Measurements from ENCODE around the gene DOCK3. TPM values are rescaled to one million over a fixed set of nuclear protein-coding genes. Genes with fewer than 3 reads are reported as not detected.
A peak's percentile ranks its signal among the peaks of the same experiment; 100 is the strongest.
"Not testable (repeated sequence)": the region's sequence is repeated elsewhere in the genome, so short reads cannot be mapped to it uniquely, and the experiment has no call there.

DOCK3 gene
- total RNA-seq, 6 donors from 2014 or later, result 0.15 to 3.1 (median 0.88) TPM

DNA sequence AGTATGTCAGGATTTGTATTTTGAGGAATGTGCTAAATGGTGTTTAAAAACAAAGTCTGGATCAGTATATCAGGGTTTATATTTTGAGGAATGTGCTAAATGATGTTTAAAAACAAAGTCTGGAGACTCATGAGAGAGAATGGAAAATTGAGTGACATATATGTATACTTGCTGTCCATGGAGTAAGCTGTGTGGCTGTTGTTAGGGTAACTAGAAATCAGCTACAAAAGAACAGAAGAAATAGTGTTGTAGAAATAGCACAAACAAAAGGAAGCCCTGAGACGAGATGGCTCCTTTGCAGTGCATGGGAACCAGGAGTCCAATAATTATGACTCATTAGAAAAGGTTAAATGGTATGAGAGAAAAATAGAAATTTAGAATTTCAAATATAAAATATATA, 427.7 kb downstream of the DOCK3 start:
- Histone ChIP-seq H3K27ac (no peak overlapping the region), H3K9me3 (no peaks in the 10 kb centered on the region), H3K36me3 (no peaks in the 10 kb centered on the region), H3K4me3 (no peak overlapping the region), H3K27me3 (no peaks in the 10 kb centered on the region), H3K4me1 (no peaks in the 10 kb centered on the region)
- TF ChIP-seq POLR2A (IDR thresholded peaks at IDR 0.05), result no peak
- TF ChIP-seq EP300 (IDR thresholded peaks at IDR 0.05), result no peak
- TF ChIP-seq POLR2AphosphoS5 (IDR thresholded peaks at IDR 0.05), result no peak
- TF ChIP-seq, protein P1, sequence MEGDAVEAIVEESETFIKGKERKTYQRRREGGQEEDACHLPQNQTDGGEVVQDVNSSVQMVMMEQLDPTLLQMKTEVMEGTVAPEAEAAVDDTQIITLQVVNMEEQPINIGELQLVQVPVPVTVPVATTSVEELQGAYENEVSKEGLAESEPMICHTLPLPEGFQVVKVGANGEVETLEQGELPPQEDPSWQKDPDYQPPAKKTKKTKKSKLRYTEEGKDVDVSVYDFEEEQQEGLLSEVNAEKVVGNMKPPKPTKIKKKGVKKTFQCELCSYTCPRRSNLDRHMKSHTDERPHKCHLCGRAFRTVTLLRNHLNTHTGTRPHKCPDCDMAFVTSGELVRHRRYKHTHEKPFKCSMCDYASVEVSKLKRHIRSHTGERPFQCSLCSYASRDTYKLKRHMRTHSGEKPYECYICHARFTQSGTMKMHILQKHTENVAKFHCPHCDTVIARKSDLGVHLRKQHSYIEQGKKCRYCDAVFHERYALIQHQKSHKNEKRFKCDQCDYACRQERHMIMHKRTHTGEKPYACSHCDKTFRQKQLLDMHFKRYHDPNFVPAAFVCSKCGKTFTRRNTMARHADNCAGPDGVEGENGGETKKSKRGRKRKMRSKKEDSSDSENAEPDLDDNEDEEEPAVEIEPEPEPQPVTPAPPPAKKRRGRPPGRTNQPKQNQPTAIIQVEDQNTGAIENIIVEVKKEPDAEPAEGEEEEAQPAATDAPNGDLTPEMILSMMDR (IDR thresholded peaks at IDR 0.05), result no peak
- DNase-seq (no peak), ATAC-seq (ENCODE audit: low FRiP score in 2 of 2) (no peak)
- WGBS, 2 donors, result 52 to 57% methylated on average over 1 of the region's 1 CpG

DNA sequence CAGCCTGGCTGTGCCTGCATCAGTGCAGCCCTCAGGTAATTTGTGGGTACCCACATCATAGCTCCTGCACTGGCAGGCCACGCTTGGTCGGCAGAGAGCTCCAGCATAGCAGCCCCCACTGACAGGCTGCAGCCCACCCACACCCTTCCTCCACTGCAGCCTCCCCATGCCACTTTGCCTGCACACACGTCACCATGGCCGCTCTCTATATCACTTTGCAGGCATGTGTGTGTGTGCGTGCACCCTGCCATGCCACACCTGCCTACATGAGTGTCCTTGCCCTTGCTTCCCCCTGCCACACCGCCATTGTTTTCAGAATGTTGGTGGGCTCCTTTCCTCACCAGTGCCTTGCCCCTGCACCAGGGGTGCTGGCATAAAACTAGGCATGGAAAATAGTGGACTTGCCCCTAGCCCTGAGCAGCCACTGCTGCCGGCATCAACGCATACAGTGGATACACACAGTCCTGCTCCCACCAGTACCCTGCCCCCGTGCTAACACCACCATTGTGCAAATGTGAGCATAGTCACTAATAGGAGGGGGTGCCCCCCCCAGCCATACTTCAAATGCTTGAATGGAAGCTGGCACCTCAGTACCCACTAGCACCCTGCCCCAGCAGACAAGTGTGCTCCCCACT, 431.6 kb downstream of the DOCK3 start:
- peak in 1 of 2 donors; percentile 20 for DNase-seq
- peaks cover 0 to 12% (median 4%) of the 10 kb centered on the region in 4 donors for H3K9me3 ChIP-seq
- no peak overlapping the region for H3K27ac ChIP-seq
- no peaks in the 10 kb centered on the region for H3K4me1 ChIP-seq
- 90 to 96% methylated on average over 8 of the region's 9 CpGs for WGBS, 2 donors
- H3K27me3 ChIP-seq, result no peaks in the 10 kb centered on the region
- no peak overlapping the region for H3K4me3 ChIP-seq
- peak in 1 of 2 donors; percentile 62 for ATAC-seq (ENCODE audit: low FRiP score in 2 of 2)
- TF ChIP-seq POLR2A (IDR thresholded peaks at IDR 0.05), result no peak
- no peak for TF ChIP-seq POLR2AphosphoS5 (IDR thresholded peaks at IDR 0.05)
- TF ChIP-seq EP300 (IDR thresholded peaks at IDR 0.05), result no peak
- TF ChIP-seq, protein P1 (IDR thresholded peaks at IDR 0.05), result no peak
- no peaks in the 10 kb centered on the region for H3K36me3 ChIP-seq

DNA sequence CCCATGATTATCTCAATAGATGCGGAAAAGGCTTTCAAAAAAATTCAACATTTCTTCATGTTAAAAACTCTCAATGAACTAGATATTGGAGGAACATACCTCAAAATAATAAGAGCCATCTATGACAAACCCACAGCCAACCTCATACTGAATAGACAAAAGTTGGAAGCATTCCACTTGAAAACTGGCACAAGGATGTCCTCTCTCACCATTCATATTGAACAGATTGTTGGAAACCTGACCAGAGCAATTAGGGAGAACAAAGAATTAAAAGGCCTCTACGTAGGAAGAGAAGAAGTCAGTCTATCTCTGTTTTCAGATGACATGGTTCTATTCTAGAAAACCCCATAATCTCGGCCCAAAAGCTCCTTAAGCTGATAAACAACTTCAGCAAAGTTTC, 435.9 kb downstream of the DOCK3 start:
- H3K9me3 ChIP-seq, result peaks cover 0 to 12% (median 4%) of the 10 kb centered on the region in 4 donors
- H3K4me1 ChIP-seq, result no peaks in the 10 kb centered on the region
- H3K36me3 ChIP-seq, result no peaks in the 10 kb centered on the region
- WGBS, 2 donors, result 84 to 85% methylated on average over 3 of the region's 3 CpGs
- H3K27me3 ChIP-seq, result no peaks in the 10 kb centered on the region
- H3K4me3 ChIP-seq, result no peak overlapping the region
- no peak overlapping the region for H3K27ac ChIP-seq
- DNase-seq (no peak), ATAC-seq (ENCODE audit: low FRiP score in 2 of 2) (no peak)
- no peak for TF ChIP-seq POLR2A (IDR thresholded peaks at IDR 0.05)
- TF ChIP-seq, protein P1 (IDR thresholded peaks at IDR 0.05), result no peak
- TF ChIP-seq EP300 (IDR thresholded peaks at IDR 0.05), result no peak
- TF ChIP-seq POLR2AphosphoS5 (IDR thresholded peaks at IDR 0.05), result no peak

DNA sequence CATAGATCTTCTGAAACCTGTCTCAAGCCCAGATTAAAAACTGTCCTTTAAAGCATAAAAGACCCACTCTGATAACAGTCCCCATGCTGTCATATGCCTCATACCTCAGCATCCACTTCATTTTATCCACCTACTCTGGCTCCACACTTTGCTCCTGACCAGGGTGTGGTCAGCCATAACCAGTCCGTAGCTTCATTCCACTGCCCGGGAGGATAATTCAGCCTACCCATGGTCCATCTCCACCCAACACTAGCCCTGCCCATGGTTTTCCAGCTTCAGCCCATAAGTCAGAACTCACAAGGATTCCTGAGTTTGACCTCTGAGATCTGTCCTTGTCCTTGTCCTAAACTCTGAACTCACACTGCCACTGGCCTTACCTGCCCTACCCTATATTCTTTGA, 448.2 kb downstream of the DOCK3 start:
- H3K4me3 ChIP-seq, result no peak overlapping the region
- no peaks in the 10 kb centered on the region for H3K36me3 ChIP-seq
- WGBS, 2 donors, result 75 to 93% methylated on average over 2 of the region's 2 CpGs
- peaks cover 0 to 5% (median 0%) of the 10 kb centered on the region in 4 donors for H3K9me3 ChIP-seq
- DNase-seq, result no peak
- no peak for ATAC-seq (ENCODE audit: low FRiP score in 2 of 2)
- no peaks in the 10 kb centered on the region for H3K4me1 ChIP-seq
- no peaks in the 10 kb centered on the region for H3K27me3 ChIP-seq
- no peak for TF ChIP-seq POLR2AphosphoS5 (IDR thresholded peaks at IDR 0.05)
- no peak for TF ChIP-seq EP300 (IDR thresholded peaks at IDR 0.05)
- TF ChIP-seq, protein P1 (IDR thresholded peaks at IDR 0.05), result no peak
- TF ChIP-seq POLR2A (IDR thresholded peaks at IDR 0.05), result no peak
- no peak overlapping the region for H3K27ac ChIP-seq

DNA sequence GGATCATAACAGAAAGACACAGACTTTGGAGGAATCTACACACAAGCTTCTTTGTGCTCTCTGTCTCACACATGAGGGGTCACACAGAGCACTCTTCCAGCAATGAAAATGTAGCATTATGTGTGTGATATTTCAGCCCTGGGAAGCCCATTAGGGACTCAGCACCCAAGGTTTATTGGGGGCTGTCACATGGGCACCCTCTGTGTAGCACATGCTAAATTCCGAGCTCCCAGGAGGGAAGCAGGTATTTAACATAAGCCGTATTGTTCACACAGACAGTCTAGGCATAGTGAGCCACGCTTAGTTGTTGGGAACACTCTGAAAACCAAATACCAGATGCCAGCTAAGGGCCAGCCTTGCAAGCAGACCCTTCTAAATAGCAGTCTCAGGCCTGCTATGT, 448.8 kb downstream of the DOCK3 start:
- DNase-seq, result no peak
- no peak for ATAC-seq (ENCODE audit: low FRiP score in 2 of 2)
- H3K4me3 ChIP-seq, result no peak overlapping the region
- H3K4me1 ChIP-seq, result no peaks in the 10 kb centered on the region
- no peaks in the 10 kb centered on the region for H3K36me3 ChIP-seq
- no peak for TF ChIP-seq POLR2A (IDR thresholded peaks at IDR 0.05)
- TF ChIP-seq POLR2AphosphoS5 (IDR thresholded peaks at IDR 0.05), result no peak
- no peak for TF ChIP-seq EP300 (IDR thresholded peaks at IDR 0.05)
- TF ChIP-seq, protein P1 (IDR thresholded peaks at IDR 0.05), result no peak
- H3K27me3 ChIP-seq, result no peaks in the 10 kb centered on the region
- H3K27ac ChIP-seq, result no peak overlapping the region
- 87% methylated on average over 3 of the region's 3 CpGs for WGBS, 2 donors
- H3K9me3 ChIP-seq, result peaks cover 0 to 5% (median 0%) of the 10 kb centered on the region in 4 donors

DNA sequence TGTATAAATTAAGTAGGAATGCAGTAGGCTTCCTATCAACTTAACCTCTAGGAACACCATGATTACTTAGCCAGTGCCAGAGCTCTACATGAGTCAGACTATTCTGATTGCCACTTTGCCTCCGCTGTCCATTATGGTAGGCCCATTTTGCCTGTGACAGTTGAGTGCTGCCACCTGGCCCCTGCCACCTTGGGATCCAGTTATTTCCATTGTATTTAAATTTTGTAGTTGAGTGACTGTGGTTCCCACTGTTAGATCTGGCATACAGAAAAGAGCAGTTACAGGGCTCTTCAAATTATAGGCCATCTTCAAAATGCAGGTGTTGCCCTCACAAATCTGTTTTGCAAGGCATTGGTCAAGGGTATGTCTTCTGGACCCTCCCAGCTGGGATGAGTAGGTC, 456.9 kb downstream of the DOCK3 start:
- H3K9me3 ChIP-seq, result peaks cover 0 to 19% (median 16%) of the 10 kb centered on the region in 4 donors
- not testable (repeated sequence) for H3K36me3 ChIP-seq; DNase-seq; ATAC-seq (ENCODE audit: low FRiP score in 2 of 2); H3K27ac ChIP-seq; H3K4me3 ChIP-seq; H3K4me1 ChIP-seq; H3K27me3 ChIP-seq
- WGBS, 2 donors, result 95 to 100% methylated on average over 1 of the region's 1 CpG
